NT2/D1 (cell line): ENCODE data around the gene ATP13A2.

Experiments used
- YY1 ChIP-seq: IDR thresholded peaks from 2 replicates; pipeline ENCODE4 v1.6.1; 2011; ENCODE audit not compliant: insufficient read length, insufficient read depth
- ZNF274 ChIP-seq: IDR thresholded peaks from 2 replicates; pipeline ENCODE4 v1.6.1; 2011; ENCODE audit warnings: mild to moderate bottlenecking, low read depth, low read length

- TF ChIP-seq YY1: no peak
- TF ChIP-seq ZNF274: no peak
Observed at GRCh38 chr1:17011439-17012307, at the start of gene ATP13A2.
